ENCODE results near the gene DNAJB4. TPM values are rescaled to one million over a fixed set of nuclear protein-coding genes. Genes with fewer than 3 reads are reported as not detected.

DNAJB4 gene
- 33.9 and 38.3 TPM in 2 replicates for total RNA-seq

DNA sequence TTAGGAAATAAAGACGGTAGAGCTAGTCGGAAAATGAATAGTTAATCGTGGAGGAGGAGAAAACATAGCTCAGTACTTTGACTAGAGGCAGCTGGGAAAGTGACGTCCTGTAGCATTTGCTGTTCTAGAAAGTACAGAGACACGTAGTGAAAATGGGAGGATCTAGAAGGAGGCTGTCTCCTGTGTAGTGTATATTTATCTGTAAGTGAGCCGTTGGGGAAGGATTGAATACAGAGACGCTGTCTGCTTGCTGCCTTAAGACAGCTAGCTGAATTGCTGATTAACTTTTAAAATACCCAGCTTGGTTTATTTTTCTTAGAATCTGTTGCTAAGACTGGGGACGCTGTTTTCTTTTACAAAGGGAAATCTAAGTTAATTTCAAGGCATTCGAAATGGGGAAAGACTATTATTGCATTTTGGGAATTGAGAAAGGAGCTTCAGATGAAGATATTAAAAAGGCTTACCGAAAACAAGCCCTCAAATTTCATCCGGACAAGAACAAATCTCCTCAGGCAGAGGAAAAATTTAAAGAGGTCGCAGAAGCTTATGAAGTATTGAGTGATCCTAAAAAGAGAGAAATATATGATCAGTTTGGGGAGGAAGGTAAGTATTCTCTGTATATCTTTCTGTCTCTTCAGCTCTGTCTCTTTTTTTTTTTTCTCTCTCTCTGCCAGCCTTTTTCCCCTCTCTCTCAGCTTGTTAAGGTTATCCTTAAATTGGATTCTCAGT is at the start of gene DNAJB4:
Gene DNAJB4 (plus strand): TSS at position 221 of the 729 bp plus-strand sequence. CDS start 172 bp downstream, at position 393.

DNA sequence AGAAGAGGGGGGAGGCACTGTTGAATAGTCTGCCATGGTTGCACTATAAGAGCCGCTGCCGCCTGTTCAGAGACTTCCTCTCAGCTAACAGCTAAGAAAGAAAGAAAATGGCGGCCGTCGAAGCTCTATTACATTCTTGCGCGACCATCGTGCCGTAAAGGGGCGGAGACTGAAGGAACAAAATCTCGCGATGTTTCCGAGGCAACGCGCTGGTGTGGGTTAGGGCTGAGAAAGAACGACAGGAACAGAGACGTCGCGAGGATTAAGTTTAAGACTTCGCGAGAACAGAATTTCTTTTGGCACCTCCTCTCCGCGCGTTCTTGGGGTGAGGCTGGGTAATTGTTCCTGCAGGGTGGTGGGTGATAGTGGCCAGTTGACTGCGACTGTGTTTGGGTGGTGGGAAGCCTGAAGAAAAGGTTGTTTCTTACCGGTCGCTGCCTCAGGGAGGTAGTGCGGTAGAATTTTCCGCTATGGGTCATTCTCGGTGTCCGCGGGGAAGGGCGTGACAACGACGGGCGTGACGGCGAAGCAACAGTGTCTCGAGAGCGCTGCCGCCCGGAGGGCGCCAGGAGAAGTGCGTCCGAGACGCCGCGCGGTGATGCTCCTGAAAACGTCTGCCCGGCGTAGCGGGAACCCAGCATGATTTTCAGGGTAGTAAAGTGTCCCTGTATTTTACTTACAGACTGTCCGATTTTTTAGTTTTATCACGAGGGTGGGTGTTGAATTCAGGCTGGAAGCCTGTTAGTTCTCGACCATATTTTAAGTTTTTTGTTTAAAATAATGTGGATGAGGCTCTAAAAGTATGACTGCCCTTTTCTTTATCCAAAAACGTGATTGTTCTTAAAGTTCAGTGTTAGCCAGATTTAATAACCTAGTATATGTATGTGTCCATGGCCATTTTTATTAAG is 25.5 kb upstream of the DNAJB4 start, which contains the start of gene FUBP1:
Gene FUBP1 (minus strand): TSS at position 104 of the 908 bp plus-strand sequence. CDS start 68 bp downstream, at position 36.

DNA sequence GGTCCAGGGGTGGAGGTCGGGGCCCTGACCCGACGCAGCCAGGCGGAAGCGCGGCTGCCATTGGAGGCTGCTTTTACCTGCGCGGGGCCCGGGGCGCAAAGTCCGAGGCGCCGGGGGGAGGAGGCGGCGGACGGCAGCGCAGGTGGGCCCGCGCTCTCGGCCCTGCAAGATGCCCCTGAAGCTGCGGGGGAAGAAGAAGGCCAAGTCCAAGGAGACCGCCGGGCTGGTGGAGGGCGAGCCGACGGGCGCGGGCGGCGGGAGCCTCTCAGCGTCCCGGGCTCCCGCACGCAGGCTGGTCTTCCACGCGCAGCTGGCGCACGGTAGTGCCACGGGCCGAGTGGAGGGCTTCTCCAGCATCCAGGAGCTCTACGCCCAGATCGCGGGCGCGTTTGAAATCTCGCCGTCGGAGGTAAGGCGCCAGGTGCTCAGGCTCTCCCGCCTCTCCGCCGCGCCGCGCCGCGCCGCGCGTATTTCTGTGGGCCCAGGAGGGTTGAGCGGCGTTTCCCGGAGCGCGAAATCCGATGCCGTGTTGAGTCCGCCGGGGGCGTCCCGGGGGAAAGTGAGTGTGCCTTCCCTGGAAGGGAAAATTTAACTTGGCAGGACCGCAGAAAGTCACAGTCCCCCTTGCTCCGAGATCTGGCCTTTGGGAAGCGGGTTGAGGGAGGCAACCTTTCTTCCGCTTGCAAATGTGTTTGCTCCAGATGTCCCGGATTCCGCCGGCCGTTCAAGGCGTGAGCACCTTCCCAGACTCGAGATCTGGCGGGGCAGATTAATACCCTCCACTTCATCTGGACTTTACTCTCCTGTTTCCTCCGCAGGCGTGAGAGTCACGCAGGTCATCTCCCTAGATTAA is 41.4 kb downstream of the DNAJB4 start, which contains the start of gene GIPC2:
Gene GIPC2 (plus strand): TSS at position 41 of the 853 bp plus-strand sequence. CDS start 129 bp downstream, at position 170.

Other genes with a start within 250 kb of the DNAJB4 start
- gene USP33, start 245.1 kb upstream of the DNAJB4 start, total RNA-seq, result 41.6 and 48.2 TPM in 2 replicates
- gene MIGA1, start 225.3 kb upstream of the DNAJB4 start, total RNA-seq, result 8.1 and 11.0 TPM in 2 replicates
- 9.1 and 10.9 TPM in 2 replicates for gene NEXN, start 116.3 kb upstream of the DNAJB4 start, total RNA-seq
- gene FUBP1, start 25.9 kb upstream of the DNAJB4 start, total RNA-seq, result 71.5 and 126 TPM in 2 replicates
- 0.08 and 0.52 TPM in 2 replicates for gene GIPC2, start 41.0 kb downstream of the DNAJB4 start, total RNA-seq

Data from epithelial cell of alveolus of lung (primary cell).